ENCODE results near the gene HSD17B14. TPM values are rescaled to one million over a fixed set of nuclear protein-coding genes. Genes with fewer than 3 reads are reported as not detected.

Gene HSD17B14
- total RNA-seq, 1 donor from 2014 or later, result 0.60 TPM

DNA sequence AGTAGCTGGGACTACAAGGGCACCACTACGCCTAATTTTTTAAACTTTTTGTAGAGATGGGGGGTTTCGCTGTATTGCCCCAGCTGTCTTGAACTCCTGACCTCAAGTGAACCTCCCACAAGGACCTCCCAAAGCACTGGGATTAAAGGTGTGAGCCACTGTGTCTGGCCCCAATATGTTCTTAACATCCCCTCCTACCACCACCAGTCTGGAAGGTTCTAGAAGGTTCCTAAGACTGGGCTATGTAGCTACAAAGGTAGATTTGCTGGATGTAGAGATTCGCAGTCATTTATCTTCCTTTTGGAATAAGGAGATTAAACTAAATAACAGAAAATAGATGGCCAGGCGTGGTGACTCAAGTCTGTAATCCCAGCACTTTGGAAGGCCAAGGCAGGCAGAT lies 5.3 kb downstream of the HSD17B14 start:
- no peak for DNase-seq (ENCODE audit: low read depth in 2 of 2)

DNA sequence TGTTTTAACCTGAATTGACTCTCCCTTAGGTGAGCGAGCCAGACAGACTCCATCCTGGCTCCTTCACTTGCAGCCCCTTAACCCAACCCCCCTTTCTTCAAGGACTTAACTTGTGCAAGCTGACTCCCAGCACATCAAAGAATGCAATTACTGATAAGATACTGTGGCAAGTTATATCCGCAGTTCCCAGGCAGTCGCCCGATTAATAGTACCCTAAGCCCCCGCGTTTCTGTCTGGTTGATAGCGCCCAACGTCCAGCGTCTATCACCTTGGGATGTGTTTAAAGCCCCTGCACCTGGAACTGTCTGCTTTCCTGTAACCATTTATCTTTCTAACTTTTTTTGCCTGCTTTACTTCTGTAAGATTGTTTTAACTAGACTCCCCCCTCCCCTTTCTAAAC lies 6.2 kb downstream of the HSD17B14 start:
- no peak for DNase-seq (ENCODE audit: low read depth in 2 of 2)

DNA sequence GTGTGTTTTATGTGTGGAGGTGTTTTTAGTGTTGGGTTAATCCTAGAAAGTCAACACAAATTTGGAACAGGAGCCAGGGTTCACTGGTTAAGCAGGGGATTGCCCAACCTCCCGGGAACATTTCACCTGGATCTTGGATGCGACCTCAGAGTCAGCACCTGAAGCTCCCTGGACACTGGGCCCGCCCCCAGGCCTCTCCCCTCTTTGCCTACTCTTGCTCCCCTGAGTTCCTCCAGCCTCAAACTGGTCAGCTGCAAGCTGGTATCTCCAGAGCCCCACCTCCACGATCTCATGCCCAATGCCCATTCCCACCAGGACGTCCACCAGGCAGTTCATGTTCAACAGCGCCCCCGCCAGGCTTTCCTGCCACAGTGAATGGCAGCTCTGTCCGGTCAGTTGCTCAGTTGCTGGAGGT lies 9.7 kb downstream of the HSD17B14 start:
- no peak for DNase-seq (ENCODE audit: low read depth in 2 of 2)

- DNase-seq (ENCODE audit: low read depth in 2 of 2), result no peak
Measured at GRCh38 chr19:48822514-48822913, 13.8 kb downstream of the HSD17B14 start.

DNA sequence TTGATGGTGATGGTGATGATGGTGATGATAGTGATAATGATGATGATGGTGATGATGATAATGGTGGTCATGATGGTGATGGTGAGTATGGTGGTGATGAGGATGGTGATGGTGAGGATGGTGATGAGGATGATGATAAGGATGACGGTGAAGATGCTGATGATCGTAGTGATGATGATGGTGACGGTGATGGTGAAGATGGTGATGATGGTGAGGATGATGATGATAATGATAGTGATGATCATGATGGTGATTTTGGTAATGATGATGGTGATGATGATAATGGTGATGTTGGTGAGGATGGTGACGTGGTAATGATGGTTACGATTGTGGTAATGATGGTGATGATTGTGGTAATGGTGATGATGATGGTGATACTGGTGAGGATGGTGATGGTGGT lies 14.7 kb downstream of the HSD17B14 start:
- DNase-seq (ENCODE audit: low read depth in 2 of 2), result no peak

DNA sequence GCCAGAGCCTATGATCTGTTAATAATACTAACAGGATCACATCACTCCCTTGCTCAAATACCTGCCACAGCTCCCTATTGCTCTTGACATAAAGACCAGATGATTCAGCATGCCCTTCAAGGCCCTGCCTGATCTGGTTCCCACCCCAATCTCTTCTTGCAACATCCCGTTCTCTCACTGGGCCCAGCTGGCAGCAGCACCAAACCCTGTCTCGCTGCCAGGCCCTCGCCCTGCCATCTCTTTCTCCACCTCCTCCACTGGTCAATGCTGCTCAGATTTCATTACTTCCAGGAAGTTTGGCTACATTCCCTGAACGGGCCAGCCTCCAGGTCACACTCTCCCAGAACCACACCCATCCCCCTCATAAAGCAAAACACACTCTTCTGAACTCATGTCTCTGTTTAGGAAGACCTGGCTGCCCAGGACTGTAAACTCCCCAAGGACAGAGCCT lies 16.9 kb downstream of the HSD17B14 start:
- DNase-seq (ENCODE audit: low read depth in 2 of 2), result peak; percentile 16 to 46

DNA sequence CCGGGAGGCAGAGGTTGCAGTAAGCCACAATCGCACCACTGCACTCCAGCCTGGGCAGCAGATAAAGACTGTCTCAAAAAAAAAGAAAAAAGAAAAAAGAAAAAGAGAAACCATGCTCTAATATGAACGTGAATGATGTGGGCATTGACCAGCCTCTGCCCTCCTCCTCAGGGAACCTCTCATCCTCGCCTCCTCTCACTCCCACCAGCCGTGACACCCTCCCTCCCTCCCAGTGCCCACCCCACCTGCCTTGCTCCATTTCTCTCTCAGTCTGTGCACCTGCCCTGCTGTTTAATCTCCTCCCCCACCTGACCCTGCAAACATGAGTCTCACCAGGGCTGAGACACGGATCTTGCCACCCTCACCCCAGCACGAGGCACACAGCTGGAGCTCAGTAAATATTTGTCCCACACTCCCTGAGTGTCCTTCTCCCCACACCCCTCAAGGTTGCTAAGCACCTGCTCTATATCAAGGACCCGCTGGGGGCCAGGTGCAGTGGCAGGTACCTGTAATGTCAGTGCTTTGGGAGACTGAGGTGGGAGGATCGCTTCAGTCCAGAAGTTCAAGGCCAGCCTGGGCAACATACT lies 18.0 kb downstream of the HSD17B14 start:
- DNase-seq (ENCODE audit: low read depth in 2 of 2), result no peak

- DNase-seq (ENCODE audit: low read depth in 2 of 2), result no peak
Measured at GRCh38 chr19:48817585-48818124, 18.6 kb downstream of the HSD17B14 start.

DNA sequence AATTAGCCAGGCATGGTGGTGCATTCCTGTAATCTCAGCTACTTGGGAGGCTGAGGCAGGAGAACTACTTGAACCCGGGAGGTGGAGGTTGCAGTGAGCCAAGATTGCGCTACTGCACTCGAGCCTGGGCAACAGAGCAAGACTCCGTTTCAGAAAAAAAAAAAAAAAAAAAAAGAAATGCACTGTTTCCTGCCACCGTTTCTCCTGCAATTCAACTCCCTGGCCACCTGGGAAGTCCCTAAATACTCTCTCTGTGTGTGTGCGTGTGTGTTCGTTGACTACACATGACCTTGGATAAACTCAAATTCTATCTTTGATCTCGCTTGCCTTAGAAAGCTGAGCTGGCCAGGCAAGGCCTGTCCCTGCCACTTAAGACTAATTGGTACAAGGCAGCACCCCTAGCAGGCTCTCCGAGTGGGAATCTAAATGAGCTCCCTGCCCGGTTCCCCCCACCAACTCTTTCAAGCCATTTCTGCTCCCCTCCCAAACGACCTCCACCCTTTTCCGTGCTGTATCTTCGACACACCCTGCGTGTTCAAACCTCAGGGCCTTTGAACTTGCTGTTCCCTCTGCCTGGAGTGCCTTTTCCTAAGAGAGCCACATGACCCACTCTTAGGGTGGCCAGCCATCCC lies 20.3 kb downstream of the HSD17B14 start:
- peak in 1 of 2 donors; percentile 40 for DNase-seq (ENCODE audit: low read depth in 2 of 2)

- no peak for DNase-seq (ENCODE audit: low read depth in 2 of 2)
Measured at GRCh38 chr19:48814895-48815294, 21.4 kb downstream of the HSD17B14 start.

- no peak for DNase-seq (ENCODE audit: low read depth in 2 of 2)
Measured at GRCh38 chr19:48813123-48813913, 23.0 kb downstream of the HSD17B14 start.

DNA sequence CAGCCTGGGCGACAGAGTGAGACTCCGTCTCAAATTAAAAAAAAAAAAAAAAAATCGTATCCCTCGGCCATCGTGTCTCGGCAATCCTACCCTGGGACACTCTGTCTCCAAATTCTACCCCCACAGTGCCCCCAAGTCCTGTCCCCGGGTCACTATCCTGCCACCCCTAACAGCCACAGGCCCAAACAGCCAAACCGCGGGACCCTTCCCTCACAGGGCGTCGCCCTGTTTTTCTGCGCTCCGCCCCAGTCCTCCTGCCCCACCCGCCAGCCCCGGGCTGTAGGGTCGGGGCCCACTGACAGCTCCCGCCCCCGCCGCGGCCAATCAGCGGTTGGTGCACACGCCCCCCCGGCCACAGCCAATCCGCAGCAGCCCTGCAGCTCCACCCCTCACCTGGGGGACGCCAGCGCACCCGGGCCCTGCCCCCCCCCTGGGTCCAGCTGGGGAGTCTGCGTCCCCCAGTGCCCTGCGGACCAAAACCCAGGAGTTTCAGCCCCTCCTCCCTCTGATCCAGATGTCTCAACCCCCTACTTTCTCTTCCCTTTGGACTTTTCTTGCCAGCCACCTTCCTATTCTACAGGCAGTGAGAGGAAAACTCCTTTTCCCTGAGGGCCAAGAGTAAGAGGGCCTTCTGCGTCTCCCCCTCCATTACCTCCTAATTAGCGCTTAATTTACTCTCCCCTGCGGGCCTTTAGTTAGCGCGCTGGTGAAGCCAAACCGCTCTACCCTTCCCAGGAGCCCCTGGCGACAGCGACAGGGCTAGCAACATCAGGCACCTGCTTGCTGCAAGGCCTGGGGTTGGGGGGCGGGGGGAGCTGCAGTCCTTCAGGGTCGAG lies 24.0 kb downstream of the HSD17B14 start:
- DNase-seq (ENCODE audit: low read depth in 2 of 2), result peak; percentile 65 to 88

- no peak for DNase-seq (ENCODE audit: low read depth in 2 of 2)
Measured at GRCh38 chr19:48810151-48810550, 26.1 kb downstream of the HSD17B14 start.

DNA sequence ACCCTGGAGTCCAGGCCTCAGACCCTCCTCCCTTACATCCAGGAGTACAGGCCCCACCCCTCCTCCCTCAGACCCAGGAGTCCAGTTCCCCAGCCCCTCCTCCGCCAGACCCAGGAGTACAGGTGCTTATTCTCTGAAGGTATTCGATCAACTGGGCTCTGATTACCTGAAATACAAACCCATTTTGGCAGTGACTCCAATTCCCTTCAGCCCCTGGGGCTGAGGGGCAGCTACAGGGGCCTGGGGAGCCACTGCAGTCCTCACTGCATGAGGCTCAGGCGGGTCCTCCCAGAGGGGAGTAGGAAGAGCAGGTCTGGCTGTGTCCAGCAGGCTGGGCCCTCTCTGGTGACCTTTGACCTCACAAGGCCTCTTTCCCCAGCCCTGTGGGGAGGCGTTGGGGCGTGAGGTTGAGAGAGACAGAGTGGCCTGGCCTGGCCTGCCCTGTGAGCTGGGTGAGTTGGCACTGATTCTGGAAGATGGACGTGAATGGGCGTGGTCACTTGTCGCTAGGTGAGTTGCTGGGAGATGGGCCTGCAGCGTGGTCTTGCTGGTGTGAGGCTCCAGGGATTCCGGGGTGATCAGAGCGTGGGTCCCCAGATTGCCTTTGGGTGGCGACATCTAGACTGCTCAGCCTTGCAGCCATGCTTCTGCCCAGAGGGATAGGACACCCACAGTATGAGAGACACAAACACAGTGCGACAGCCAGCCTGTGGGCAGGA lies 28.5 kb downstream of the HSD17B14 start:
- no peak for DNase-seq (ENCODE audit: low read depth in 2 of 2)

- DNase-seq (ENCODE audit: low read depth in 2 of 2), result peak in 1 of 2 donors; percentile 67
Measured at GRCh38 chr19:48806818-48807589, 29.3 kb downstream of the HSD17B14 start.

- peak in 1 of 2 donors; percentile 39 for DNase-seq (ENCODE audit: low read depth in 2 of 2)
Measured at GRCh38 chr19:48806518-48806817, 29.8 kb downstream of the HSD17B14 start.

DNA sequence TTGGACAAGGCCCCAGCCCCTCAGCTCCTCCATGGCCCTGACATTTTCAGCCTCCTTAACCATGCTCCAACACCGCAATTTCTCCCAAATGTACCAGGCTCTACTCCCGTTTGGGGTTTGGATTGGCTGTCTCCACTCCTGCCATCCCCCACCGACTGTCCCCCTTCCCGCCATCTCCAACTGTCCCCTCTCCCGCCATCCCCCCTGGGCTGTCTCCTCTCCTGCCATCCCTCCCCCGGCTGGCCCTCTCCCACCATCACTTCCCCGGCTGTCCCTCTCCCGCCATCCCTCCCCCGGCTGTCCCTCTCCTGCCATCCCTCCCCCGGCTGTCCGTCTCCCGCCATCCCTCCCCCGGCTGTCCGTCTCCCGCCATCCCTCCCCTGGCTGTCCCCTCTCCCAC lies 30.8 kb downstream of the HSD17B14 start:
- no peak for DNase-seq (ENCODE audit: low read depth in 2 of 2)

GRCh38 chr19:48804496-48804895 lies 31.8 kb downstream of the HSD17B14 start:
- no peak for DNase-seq (ENCODE audit: low read depth in 2 of 2)

DNA sequence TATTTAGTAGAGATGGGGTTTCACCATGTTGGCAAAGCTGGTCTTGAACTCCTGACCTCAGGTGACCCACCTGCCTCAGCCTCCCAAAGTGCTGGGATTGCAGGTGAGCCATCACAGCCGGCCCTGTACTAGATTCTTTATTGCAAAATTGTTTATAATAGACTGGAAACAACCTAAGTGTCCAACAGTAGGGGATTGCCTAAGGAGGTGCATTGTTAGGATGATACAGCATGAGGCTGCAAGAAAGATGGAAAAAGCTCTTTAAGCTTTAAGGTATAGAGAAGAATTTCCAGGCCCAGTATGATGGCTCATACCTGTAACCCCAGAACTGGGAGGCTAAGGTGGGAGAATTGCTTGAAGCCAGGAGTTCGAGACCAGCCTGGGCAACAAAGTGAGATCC lies 33.7 kb downstream of the HSD17B14 start:
- no peak for DNase-seq (ENCODE audit: low read depth in 2 of 2)
